ENCODE data around the gene EBF3.

- TF ChIP-seq CTCF (IDR thresholded peaks at IDR 0.05) = no peak
- no peak for TF ChIP-seq POLR2A (IDR thresholded peaks at IDR 0.05)
Observed at GRCh38 chr10:129883029-129883428, 81.0 kb downstream of the EBF3 start.

Data from Peyer's patch (tissue), 4 donors.